ENCODE measurements around the gene RHBDF1.
"Not testable (repeated sequence)": the region's sequence is repeated elsewhere in the genome, so short reads cannot be mapped to it uniquely, and the experiment has no call there.

The RHBDF1 gene

GRCh38 chr16:47234-47633 is 25.2 kb downstream of the RHBDF1 start:
- ChIA-PET POLR2A (no interaction called here), CTCF (interaction anchor here (1.3 kb wide), 1 partner anchor 18 kb away, joined by 3 read pairs; no protein-coding TSS in a partner anchor)
- DNase-seq (ENCODE audit: extremely low spot score) = no peak
- TF ChIP-seq CTCF (IDR thresholded peaks at IDR 0.05; ENCODE audit: control extremely low read depth, extremely low read depth, low read depth, missing control alignments) = no peak

- DNase-seq (ENCODE audit: extremely low spot score); CTCF ChIA-PET; POLR2A ChIA-PET: not testable (repeated sequence)
Observed at GRCh38 chr16:46510-46909, 25.9 kb downstream of the RHBDF1 start.

GRCh38 chr16:45454-45853 is 27.0 kb downstream of the RHBDF1 start:
- POLR2A ChIA-PET = no interaction called here
- no peak for TF ChIP-seq CTCF (IDR thresholded peaks at IDR 0.05; ENCODE audit: control extremely low read depth, extremely low read depth, low read depth, missing control alignments)
- no peak for DNase-seq (ENCODE audit: extremely low spot score)
- CTCF ChIA-PET = interaction anchor here (0.8 to 3.4 kb wide), 2 partner anchors 20 to 51 kb away, joined by 3 to 11 read pairs; no protein-coding TSS in a partner anchor

- no peak for TF ChIP-seq CTCF (IDR thresholded peaks at IDR 0.05; ENCODE audit: control extremely low read depth, extremely low read depth, low read depth, missing control alignments)
- ChIA-PET POLR2A (no interaction called here), CTCF (interaction anchor here (0.8 to 3.4 kb wide), 2 partner anchors 21 to 52 kb away, joined by 3 to 11 read pairs; no protein-coding TSS in a partner anchor)
- DNase-seq (ENCODE audit: extremely low spot score) = no peak
Observed at GRCh38 chr16:44655-45054, 27.8 kb downstream of the RHBDF1 start.

- ChIA-PET CTCF (interaction anchor here (3.4 kb wide), 1 partner anchor 54 kb away, joined by 11 read pairs; no protein-coding TSS in a partner anchor), POLR2A (no interaction called here)
- DNase-seq (ENCODE audit: extremely low spot score) = no peak
- no peak for TF ChIP-seq CTCF (IDR thresholded peaks at IDR 0.05; ENCODE audit: control extremely low read depth, extremely low read depth, low read depth, missing control alignments)
Observed at GRCh38 chr16:43294-43693, 29.1 kb downstream of the RHBDF1 start.

GRCh38 chr16:42691-43090 is 29.7 kb downstream of the RHBDF1 start:
- POLR2A ChIA-PET = no interaction called here
- no peak for TF ChIP-seq CTCF (IDR thresholded peaks at IDR 0.05; ENCODE audit: control extremely low read depth, extremely low read depth, low read depth, missing control alignments)
- no peak for DNase-seq (ENCODE audit: extremely low spot score)
- CTCF ChIA-PET = interaction anchor here (3.4 kb wide), 1 partner anchor 54 kb away, joined by 11 read pairs; no protein-coding TSS in a partner anchor

- CTCF ChIA-PET = no interaction called here
- POLR2A ChIA-PET = no interaction called here
- no peak for TF ChIP-seq CTCF (IDR thresholded peaks at IDR 0.05; ENCODE audit: control extremely low read depth, extremely low read depth, low read depth, missing control alignments)
- DNase-seq (ENCODE audit: extremely low spot score) = no peak
Observed at GRCh38 chr16:42069-42457, 30.4 kb downstream of the RHBDF1 start.
